ENCODE measurements around the gene PLA2G15.
A peak's percentile ranks its signal among the peaks of the same experiment; 100 is the strongest.

Gene PLA2G15

DNA sequence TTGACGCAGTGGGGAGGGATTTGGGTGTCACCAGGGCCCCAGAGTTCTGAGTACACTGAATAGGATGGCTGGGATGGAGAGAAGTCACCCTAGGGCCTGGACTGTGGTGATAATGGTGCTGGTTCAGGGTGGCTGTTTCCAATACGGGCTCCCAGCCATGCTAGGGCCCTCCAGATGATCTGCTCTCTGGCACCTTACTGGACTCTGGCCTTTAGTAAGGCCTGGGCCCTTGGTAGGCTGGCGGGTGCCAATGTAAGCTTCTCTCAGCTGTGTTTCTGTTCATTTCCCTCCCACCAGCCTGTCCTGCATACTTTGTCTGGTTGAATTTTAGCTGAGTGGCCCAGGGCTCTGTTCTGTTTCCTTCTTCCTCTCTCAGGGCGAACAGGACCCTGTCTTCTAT lies 2.8 kb downstream of the PLA2G15 start:
- TF ChIP-seq JUND (IDR thresholded peaks at IDR 0.05; ENCODE audit: low read depth): no peak
- in situ Hi-C loops (cut with HindIII; ENCODE audit: low pct_unique_long_range_greater_than_20kb, low sequenced_read_pairs): no loop called here
- no peak for DNase-seq (ENCODE audit: low read depth in 1 of 2, low spot score in 1 of 2)

DNA sequence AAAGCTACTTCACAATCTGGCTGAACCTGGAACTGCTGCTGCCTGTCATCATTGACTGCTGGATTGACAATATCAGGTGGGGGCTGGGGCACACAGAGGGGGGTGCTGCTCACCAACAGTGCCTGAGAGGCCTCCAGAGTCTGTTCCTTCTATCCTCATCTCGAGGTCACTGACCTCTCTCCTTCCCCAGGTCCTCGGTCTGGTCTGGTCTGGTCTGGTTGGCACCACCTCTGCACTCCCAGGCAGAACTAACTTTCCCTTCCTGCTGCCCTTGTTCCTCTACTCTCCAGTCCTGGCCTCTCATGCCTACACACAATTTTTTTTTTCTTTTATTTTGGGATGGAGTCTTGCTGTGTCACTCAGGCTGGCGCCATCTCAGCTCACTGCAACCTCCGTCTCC lies 4.2 kb downstream of the PLA2G15 start:
- in situ Hi-C loops (cut with HindIII; ENCODE audit: low pct_unique_long_range_greater_than_20kb, low sequenced_read_pairs): no loop called here
- no peak for DNase-seq (ENCODE audit: low read depth in 1 of 2, low spot score in 1 of 2)
- TF ChIP-seq JUND (IDR thresholded peaks at IDR 0.05; ENCODE audit: low read depth): no peak

- no peak for TF ChIP-seq JUND (IDR thresholded peaks at IDR 0.05; ENCODE audit: low read depth)
- in situ Hi-C loops (cut with HindIII; ENCODE audit: low pct_unique_long_range_greater_than_20kb, low sequenced_read_pairs): no loop called here
Observed at GRCh38 chr16:68250951-68251350, 5.8 kb downstream of the PLA2G15 start.

DNA sequence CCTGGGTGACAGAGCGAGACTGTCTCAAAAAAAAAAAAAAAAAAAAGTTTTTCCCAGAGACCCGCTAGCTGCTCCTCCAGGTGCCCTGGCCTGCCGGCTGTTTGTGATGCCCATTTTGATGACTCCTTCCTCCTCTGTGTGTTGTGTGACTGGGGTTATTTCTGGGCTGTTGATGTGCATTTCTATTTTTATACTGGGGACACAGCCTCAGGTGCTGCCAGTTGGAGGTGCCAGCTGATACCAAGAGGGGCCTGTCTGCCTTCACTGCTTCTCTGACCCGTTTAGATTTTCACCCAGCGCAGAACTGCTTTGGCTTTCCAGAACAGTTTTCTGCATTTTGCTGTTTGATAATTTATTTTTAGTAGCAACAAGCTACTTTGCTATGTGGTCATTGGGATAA lies 6.7 kb downstream of the PLA2G15 start:
- in situ Hi-C loops (cut with HindIII; ENCODE audit: low pct_unique_long_range_greater_than_20kb, low sequenced_read_pairs): no loop called here
- TF ChIP-seq JUND (IDR thresholded peaks at IDR 0.05; ENCODE audit: low read depth): no peak

More at GRCh38 chr16:68250951-68251350, 5.8 kb downstream of the PLA2G15 start:
- no peak for DNase-seq (ENCODE audit: low read depth in 1 of 2, low spot score in 1 of 2)

DNA sequence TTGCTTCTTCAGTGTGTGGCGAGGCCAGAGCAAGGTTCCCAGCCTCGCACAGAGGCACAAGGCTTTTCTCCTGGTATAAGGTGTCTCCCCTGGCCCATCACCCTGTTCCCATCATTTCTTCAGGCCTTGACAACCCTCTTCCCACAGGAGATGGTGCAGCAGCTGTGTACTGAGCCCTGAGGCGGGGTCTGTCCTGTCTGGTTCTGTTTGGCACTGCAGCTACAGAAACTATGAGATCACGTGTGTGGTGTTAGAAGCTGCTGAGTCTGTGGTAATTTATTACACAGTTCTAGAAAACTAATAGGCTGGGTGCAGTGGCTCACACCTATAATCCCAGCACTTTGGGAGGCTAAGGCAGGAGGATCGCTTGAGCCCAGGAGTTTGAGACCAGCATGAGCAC lies 7.2 kb downstream of the PLA2G15 start:
- no peak for DNase-seq (ENCODE audit: low read depth in 1 of 2, low spot score in 1 of 2)
- no peak for TF ChIP-seq JUND (IDR thresholded peaks at IDR 0.05; ENCODE audit: low read depth)
- in situ Hi-C loops (cut with HindIII; ENCODE audit: low pct_unique_long_range_greater_than_20kb, low sequenced_read_pairs): no loop called here

More for the DNA sequence above, 6.7 kb downstream of the PLA2G15 start:
- DNase-seq (ENCODE audit: low read depth in 1 of 2, low spot score in 1 of 2): no peak

- in situ Hi-C loops (cut with HindIII; ENCODE audit: low pct_unique_long_range_greater_than_20kb, low sequenced_read_pairs): no loop called here
- no peak for TF ChIP-seq JUND (IDR thresholded peaks at IDR 0.05; ENCODE audit: low read depth)
- DNase-seq (ENCODE audit: low read depth in 1 of 2, low spot score in 1 of 2): no peak
Observed at GRCh38 chr16:68253721-68254120, 8.5 kb downstream of the PLA2G15 start.

DNA sequence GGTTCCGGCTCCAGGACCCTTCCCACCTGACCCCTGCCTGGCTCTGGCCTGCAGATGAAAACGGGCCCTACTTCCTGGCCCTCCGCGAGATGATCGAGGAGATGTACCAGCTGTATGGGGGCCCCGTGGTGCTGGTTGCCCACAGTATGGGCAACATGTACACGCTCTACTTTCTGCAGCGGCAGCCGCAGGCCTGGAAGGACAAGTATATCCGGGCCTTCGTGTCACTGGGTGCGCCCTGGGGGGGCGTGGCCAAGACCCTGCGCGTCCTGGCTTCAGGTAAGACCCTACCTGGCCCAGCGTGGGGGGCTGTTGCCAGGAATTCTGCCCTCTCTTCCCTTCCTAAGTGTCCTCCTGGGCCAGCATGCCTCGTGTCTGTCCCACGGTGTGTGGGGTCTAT lies 10.5 kb downstream of the PLA2G15 start:
- TF ChIP-seq JUND (IDR thresholded peaks at IDR 0.05; ENCODE audit: low read depth): no peak
- in situ Hi-C loops (cut with HindIII; ENCODE audit: low pct_unique_long_range_greater_than_20kb, low sequenced_read_pairs): no loop called here
- no peak for DNase-seq (ENCODE audit: low read depth in 1 of 2, low spot score in 1 of 2)

GRCh38 chr16:68257251-68257905 lies 12.2 kb downstream of the PLA2G15 start:
- in situ Hi-C loops (cut with HindIII; ENCODE audit: low pct_unique_long_range_greater_than_20kb, low sequenced_read_pairs): no loop called here
- TF ChIP-seq JUND (IDR thresholded peaks at IDR 0.05; ENCODE audit: low read depth): no peak
- peak; percentile 55 to 83 for DNase-seq (ENCODE audit: low read depth in 1 of 2, low spot score in 1 of 2)

DNA sequence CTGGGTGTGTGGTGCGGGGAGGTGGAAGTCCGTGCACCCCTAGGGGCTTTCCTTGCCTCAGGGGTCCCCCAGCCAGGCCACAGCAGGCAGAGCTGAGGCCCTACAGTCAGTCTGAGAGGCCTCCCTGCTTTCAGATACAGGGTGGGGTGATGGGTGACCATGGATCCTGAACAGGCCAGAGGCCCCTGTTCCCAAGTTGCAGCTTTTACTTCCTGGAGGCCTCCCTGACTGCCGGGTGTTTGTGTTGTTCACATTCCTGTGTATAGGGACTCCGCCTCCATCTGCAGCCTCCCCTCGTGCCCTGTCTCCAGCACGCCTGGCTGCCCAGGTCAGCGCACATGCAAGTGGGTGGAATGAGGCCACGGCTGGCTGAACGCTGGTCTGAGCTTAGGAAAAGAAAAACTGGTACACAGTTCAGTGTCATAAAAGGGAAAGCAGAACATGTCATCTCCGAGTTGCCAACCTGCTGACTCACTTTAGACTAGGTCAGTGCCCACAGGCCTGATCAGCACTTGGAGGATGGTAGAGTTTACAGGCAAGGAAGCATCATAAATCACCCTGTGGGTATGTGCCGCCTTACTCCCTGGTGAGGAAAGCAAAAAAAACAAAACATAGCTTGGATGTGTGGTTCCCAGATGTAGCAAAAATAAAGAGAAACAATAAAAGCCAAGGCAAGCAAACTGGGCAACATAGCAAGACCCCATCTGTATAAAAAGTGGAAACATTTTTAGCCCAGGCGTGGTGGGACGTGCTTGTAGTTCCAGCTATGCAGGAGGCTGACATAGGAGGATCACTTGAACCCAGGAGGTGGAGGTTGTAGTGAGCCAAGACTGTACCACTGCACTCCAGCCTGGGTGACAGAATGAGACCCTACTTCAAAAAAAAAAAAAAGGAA lies 13.0 kb downstream of the PLA2G15 start:
- peak; percentile 55 to 78 for DNase-seq (ENCODE audit: low read depth in 1 of 2, low spot score in 1 of 2)
- no peak for TF ChIP-seq JUND (IDR thresholded peaks at IDR 0.05; ENCODE audit: low read depth)
- in situ Hi-C loops (cut with HindIII; ENCODE audit: low pct_unique_long_range_greater_than_20kb, low sequenced_read_pairs): no loop called here

GRCh38 chr16:68259007-68259825 lies 14.0 kb downstream of the PLA2G15 start:
- in situ Hi-C loops (cut with HindIII; ENCODE audit: low pct_unique_long_range_greater_than_20kb, low sequenced_read_pairs): no loop called here
- DNase-seq (ENCODE audit: low read depth in 1 of 2, low spot score in 1 of 2): no peak
- TF ChIP-seq JUND (IDR thresholded peaks at IDR 0.05; ENCODE audit: low read depth): no peak

DNA sequence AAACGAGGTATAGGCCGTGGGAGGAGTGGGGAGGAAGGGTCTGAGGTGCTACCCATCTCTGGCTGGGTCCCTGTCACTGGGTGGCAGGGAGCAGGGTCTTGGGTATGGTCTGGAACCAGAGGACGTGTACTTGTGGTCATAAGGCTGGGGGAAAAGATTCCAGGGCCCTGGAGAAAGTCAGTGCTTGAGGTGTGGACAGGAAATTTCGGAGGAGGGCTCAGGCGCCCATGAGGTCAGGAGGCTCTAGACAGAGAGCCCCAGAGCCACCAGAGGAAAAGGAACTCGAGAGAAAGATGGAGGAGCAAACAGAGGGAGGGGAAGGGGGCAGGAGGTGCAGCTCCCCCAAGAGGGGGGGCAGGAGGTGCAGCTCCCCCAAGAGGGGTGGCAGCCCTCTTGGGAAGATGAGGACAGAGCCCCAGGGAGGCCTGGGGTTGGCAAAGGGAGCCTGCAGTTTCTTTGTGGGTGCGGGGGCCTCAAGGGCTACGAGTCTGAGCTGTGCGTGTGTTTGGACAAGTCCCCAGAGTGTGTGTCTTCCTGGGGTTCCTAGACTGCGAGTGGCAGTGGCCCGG lies 18.5 kb downstream of the PLA2G15 start:
- TF ChIP-seq JUND (IDR thresholded peaks at IDR 0.05; ENCODE audit: low read depth): no peak
- no peak for DNase-seq (ENCODE audit: low read depth in 1 of 2, low spot score in 1 of 2)
- in situ Hi-C loops (cut with HindIII; ENCODE audit: low pct_unique_long_range_greater_than_20kb, low sequenced_read_pairs): no loop called here
